Astrocyte of the cerebellum (primary cell): ENCODE data around the gene PUM1.

Experiments
- DNase-seq: peaks from one replicate; pipeline ENCODE4 v3.0.0-alpha.2; 2011; ENCODE audit warnings: low read depth
- H3K4me3 ChIP-seq: 2 replicates; pipeline ENCODE4 v1.5.1; 2011; ENCODE audit warnings: mild to moderate bottlenecking, low read depth, low read length, moderate library complexity
- CTCF ChIP-seq: IDR thresholded peaks from 2 replicates; pipeline ENCODE4 v1.5.1; 2012; ENCODE audit warnings: low read length, low read depth, moderate library complexity, mild to moderate bottlenecking; ENCODE audit errors: missing control alignments
- in situ Hi-C: cut with HindIII; loops from 2 replicates; pipeline ENCODE4 v1.10.0; 2017; ENCODE audit warnings: low sequenced_read_pairs

The PUM1 gene

DNA sequence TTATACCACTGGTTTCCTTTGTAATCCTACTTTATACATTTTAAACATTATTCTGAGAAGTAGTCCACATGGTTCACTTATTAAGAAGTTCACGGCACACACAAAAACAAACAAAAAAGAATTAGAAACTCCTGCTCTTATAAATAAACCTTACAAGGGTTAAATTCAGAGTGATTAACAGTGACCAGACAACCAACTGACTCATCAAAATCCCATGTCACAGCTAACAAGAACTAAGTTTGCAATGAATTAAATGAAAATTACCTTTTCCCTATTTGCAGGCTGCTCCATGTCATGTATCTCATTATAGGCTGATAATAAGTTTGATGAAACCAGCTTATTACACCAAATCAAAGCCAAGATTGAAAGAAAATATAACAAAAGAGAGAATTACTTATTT is 77.5 kb downstream of the PUM1 start:
- in situ Hi-C loops: no loop called here
- DNase-seq: no peak
- H3K4me3 ChIP-seq: no peak overlapping the region
- no peak for TF ChIP-seq CTCF

DNA sequence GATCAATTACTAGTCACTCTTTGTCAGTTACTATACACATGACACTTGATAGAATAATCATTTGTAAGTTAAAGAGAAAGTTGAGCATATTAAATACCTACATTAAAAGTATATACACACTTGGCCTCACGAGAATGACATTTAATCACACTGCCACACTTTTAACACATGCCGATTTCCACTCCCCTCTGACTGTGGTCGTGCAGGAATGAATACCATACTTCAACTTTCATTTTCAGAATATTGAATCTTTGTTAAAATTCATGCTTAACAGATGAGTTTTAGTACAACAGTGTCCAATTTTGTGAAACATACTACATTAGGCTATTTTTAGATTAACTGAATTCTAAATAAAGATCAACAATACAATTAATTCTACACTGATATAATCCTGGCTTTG is 78.8 kb downstream of the PUM1 start:
- no peak for DNase-seq
- in situ Hi-C loops: no loop called here
- TF ChIP-seq CTCF: no peak
- H3K4me3 ChIP-seq: no peak overlapping the region

DNA sequence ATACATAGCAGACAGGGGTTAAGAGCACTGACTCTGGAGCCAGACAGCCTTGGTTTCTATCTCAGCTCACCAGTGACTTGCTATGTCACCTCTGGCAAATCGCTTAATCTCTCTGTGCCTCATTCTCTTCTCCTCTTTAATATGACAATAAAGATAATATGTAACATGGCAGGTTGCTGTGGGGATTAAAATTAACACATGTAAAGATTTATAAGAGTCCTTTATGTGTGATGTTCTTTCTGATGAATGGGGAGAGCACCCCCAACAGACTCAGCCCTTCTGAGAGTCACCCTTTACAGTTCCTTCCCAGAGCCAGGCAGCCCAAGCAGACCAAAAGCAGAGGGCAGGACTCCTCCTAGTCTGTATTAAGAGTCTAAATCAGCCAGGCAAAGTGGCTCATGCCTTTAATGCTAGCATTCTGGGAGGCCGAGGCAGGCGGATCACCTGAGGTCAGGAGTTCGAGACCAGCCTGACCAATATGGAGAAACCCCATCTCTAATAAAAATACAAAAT is 80.5 kb downstream of the PUM1 start:
- no peak for TF ChIP-seq CTCF
- no peak overlapping the region for H3K4me3 ChIP-seq
- DNase-seq: no peak
- in situ Hi-C loops: no loop called here

DNA sequence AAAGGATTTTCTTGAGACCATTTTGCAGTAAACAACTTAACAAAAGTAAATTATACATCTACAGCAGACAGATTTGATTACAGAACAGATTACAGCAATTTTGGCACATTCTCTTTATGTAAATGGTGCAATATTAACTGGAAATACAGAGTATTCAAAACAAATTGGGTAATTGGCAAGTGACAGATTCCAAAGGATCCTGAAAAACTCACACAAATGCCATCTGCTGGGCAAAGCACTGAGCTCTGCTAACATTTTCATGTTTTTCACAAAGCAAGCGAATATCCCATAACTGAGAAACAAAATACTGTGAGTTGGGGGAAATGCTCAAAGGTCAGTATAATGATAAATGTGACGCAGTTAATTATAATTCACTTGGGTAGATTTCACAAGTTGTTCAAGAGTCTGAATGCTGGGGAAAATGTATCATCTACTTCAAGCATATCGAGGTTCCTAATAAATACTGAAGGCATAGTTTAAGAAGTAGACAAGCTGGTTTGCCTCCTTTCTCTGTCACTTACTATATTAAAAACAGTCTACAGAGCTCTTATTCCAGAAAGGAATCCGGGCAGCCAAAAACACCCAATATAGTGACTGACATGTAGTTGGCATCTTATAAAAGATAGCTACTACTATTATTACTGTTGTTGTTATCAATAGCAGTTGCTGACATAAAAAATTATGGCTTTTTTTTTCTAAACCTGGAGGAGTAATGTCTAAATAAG is 81.2 kb downstream of the PUM1 start:
- H3K4me3 ChIP-seq: no peak overlapping the region
- no peak for DNase-seq
- TF ChIP-seq CTCF: no peak
- in situ Hi-C loops: no loop called here

DNA sequence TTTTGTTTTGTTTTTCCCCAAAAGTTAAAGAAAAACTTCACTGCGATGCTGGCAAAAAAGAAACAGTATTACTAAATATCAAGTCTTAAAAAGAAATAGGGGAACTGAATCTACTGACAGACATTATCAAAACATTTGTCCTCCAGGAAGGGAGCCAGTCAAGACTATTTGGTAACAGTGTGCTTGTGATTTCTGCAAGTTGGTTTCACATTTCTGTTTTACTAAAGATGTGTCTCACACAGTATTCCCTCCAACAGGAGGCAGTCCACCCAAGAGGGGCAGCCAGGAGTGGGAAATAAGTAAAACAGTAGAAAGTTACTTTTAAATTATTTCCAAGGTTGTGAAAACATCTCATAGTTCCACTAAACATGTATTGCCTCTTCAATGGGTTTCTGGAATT is 82.6 kb downstream of the PUM1 start:
- no peak for DNase-seq
- in situ Hi-C loops: no loop called here
- TF ChIP-seq CTCF: no peak
- H3K4me3 ChIP-seq: no peak overlapping the region

DNA sequence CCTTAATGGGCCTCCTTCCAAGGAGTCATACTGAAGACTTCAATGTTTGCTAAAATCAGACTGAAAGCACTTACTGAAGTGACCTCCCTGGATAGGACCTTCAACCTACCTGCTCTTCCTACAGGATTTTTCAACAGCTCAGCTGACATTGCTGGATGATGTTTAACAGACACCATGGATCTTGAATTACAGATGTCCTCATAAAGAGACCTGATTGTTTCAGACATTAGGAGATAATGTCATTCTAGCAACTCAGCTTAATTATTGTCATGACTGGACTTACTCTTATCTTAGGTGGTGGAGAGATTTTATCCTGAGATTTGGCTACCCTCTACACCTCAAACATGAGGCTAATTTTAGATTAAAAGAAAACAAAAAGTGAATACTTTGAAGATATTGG is 83.1 kb downstream of the PUM1 start:
- TF ChIP-seq CTCF: no peak
- H3K4me3 ChIP-seq: no peak overlapping the region
- in situ Hi-C loops: no loop called here

DNA sequence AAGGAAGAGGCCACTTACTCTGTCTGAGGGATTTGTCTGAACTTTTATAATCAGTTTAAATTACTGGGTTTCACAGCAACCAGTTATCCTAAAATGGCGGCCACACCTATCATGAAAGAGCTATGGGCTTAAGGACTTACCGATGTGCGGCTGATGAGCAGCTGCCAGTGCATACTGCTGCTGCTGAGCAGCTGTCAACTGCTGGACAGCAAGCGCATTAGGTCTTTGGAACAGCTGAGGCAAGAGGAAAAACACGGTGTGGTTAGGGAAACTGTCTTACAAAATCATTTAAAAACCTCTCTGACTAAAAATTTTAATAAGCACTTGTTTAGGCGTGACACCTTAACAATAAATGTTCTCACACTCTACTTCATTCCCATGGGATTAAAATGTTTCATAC is 84.3 kb downstream of the PUM1 start:
- TF ChIP-seq CTCF: no peak
- in situ Hi-C loops: no loop called here
- DNase-seq: no peak
- H3K4me3 ChIP-seq: no peak overlapping the region

More for the DNA sequence above, 83.1 kb downstream of the PUM1 start:
- DNase-seq: no peak
